Spleen (tissue), 7 donors: ENCODE results near the gene PINK1.
A peak's percentile ranks its signal among the peaks of the same experiment; 100 is the strongest.

Experiments used
- POLR2A ChIP-seq, 3 donors: fragments of 450-650 bp; IDR thresholded peaks; one replicate each; pipeline ENCODE4 v1.5.1; 2017; ENCODE audit warnings: antibody characterized with exemption in 3 of 3, mild to moderate bottlenecking in 1 of 3
- TF ChIP-seq, protein P1 (sequence below), 11 experiments: fragments of 200-600 bp in 7 of 11; fragments of 450-650 bp in 4 of 11; sonication (generic) in 4 of 11; IDR thresholded peaks in 8 of 11; conservative IDR thresholded peaks in 3 of 11; 1 replicate in 7 of 11; 2 replicates in 4 of 11; pipeline versions ENCODE4 v1.4.0 to v1.8.0; 2016 to 2021; ENCODE audit warnings: antibody characterized with exemption in 11 of 11, inconsistent platforms in 4 of 11, mild to moderate bottlenecking in 1 of 11
- donor health status: DM: no; HTN: no; CAD: no; lungs with moderate emphysema.
- donor health status: DM: no; HTN: no; CAD: no.
- donor health status: DM: no; HTN: no; CAD: no.

DNA sequence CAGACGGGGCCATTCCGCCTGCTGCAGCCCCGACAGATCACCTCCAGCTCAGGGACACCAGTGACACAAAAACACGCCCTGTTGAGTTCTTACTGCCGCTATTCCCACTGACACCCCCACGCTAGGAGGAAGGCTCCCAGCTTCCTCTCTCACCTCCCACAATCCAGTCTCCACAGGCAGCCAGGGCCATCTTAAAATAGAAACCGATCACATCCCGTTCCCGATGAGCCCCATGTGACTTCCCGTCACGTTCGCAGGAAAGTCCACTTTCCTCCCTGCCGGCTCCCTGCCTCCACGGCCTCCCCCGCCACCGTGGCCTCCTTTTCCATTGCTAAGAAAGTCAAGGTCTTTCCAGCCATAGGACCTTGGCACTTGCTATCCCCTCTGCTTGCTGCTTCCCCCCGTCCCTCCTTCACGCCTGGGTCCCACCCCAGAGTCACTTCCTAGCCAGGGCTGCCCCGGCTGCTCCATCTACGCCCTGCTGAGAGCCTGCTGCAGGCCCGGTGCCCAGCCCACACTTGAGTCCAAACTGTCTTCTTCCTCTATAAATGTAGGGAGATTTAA lies 51.9 kb downstream of the PINK1 start:
- peak in 1 of 3 donors; percentile 66 for TF ChIP-seq POLR2A (IDR thresholded peaks at IDR 0.05)
- TF ChIP-seq, protein P1, sequence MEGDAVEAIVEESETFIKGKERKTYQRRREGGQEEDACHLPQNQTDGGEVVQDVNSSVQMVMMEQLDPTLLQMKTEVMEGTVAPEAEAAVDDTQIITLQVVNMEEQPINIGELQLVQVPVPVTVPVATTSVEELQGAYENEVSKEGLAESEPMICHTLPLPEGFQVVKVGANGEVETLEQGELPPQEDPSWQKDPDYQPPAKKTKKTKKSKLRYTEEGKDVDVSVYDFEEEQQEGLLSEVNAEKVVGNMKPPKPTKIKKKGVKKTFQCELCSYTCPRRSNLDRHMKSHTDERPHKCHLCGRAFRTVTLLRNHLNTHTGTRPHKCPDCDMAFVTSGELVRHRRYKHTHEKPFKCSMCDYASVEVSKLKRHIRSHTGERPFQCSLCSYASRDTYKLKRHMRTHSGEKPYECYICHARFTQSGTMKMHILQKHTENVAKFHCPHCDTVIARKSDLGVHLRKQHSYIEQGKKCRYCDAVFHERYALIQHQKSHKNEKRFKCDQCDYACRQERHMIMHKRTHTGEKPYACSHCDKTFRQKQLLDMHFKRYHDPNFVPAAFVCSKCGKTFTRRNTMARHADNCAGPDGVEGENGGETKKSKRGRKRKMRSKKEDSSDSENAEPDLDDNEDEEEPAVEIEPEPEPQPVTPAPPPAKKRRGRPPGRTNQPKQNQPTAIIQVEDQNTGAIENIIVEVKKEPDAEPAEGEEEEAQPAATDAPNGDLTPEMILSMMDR (IDR thresholded peaks at IDR 0.05 in 8 of 11, conservative IDR thresholded peaks at IDR 0.05 in 3 of 11), result no peak
